ENCODE results near the gene RPS2.
A peak's percentile ranks its signal among the peaks of the same experiment; 100 is the strongest.

Gene RPS2

GRCh38 chr16:1998852-1999801, 34.5 kb upstream of the RPS2 start:
- H3K36me3 ChIP-seq (ENCODE audit: control insufficient read depth, insufficient read depth, low read length): peaks cover 54% of the 10 kb centered on the region
- no peaks in the 10 kb centered on the region for H3K9me3 ChIP-seq (ENCODE audit: control insufficient read depth, low read length)
- no peaks in the 10 kb centered on the region for H3K27me3 ChIP-seq (replicated peaks; ENCODE audit: control insufficient read depth, insufficient read depth, low read length, poor library complexity, severe bottlenecking)
- DNase-seq: no peak
- H3K4me1 ChIP-seq (ENCODE audit: control insufficient read depth, insufficient read depth, low read length, poor library complexity, severe bottlenecking): peaks cover 3% of the 10 kb centered on the region
- no peak overlapping the region for H3K4me3 ChIP-seq (ENCODE audit: insufficient read depth, low read depth, low read length, poor library complexity, severe bottlenecking)
- H3K27ac ChIP-seq (ENCODE audit: insufficient read depth, low read length, poor library complexity, severe bottlenecking): no peak overlapping the region

GRCh38 chr16:1998360-1998835, 33.8 kb upstream of the RPS2 start:
- no peaks in the 10 kb centered on the region for H3K27me3 ChIP-seq (replicated peaks; ENCODE audit: control insufficient read depth, insufficient read depth, low read length, poor library complexity, severe bottlenecking)
- no peaks in the 10 kb centered on the region for H3K4me1 ChIP-seq (ENCODE audit: control insufficient read depth, insufficient read depth, low read length, poor library complexity, severe bottlenecking)
- DNase-seq: no peak
- H3K27ac ChIP-seq (ENCODE audit: insufficient read depth, low read length, poor library complexity, severe bottlenecking): no peak overlapping the region
- no peak overlapping the region for H3K4me3 ChIP-seq (ENCODE audit: insufficient read depth, low read depth, low read length, poor library complexity, severe bottlenecking)
- no peaks in the 10 kb centered on the region for H3K9me3 ChIP-seq (ENCODE audit: control insufficient read depth, low read length)
- H3K36me3 ChIP-seq (ENCODE audit: control insufficient read depth, insufficient read depth, low read length): peaks cover 54% of the 10 kb centered on the region

DNA sequence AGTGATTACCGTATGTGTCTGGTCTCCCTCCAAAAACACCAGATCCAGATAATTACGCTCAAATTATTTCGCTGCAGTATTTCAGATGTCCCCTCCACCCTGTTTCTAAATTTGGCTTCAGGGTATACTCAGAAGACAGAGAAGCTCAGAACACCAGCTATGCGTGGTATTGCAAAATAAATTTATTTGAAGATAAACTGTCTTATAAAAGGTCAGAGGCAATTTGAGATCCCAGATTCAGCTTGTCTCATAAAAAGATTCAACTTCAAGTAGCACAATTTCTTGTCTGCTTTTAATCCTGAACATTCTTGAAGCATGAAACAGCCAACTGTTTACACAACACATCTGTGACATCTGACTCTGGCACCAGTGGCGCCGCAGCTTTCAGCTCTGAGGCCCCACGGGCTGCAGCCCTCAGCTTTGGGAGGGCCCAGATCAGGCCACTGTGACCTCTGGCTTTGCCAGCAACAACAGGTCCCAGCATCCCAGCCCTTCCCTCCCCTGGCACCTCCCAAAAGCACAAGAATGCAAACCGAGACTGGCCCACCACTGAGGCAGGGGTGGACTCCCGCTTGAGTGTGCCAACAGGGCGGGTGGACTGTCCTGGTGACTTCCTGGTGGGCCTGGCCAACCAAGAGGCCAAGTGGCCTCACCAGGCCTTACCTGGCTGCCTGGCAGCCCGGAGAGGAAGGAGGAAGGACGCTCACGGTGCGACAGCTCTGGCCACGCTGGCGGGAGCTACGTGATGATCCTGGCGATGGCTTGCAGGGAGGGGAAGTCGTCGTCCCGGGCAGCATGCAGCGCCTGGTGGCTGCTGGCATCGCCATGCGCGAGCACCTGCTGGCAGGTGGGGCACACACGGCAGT, 33.1 kb upstream of the RPS2 start:
- H3K4me3 ChIP-seq (ENCODE audit: insufficient read depth, low read depth, low read length, poor library complexity, severe bottlenecking): no peak overlapping the region
- no peaks in the 10 kb centered on the region for H3K4me1 ChIP-seq (ENCODE audit: control insufficient read depth, insufficient read depth, low read length, poor library complexity, severe bottlenecking)
- no peaks in the 10 kb centered on the region for H3K27me3 ChIP-seq (replicated peaks; ENCODE audit: control insufficient read depth, insufficient read depth, low read length, poor library complexity, severe bottlenecking)
- no peak overlapping the region for H3K27ac ChIP-seq (ENCODE audit: insufficient read depth, low read length, poor library complexity, severe bottlenecking)
- no peak for DNase-seq
- H3K36me3 ChIP-seq (ENCODE audit: control insufficient read depth, insufficient read depth, low read length): peaks cover 51% of the 10 kb centered on the region
- no peaks in the 10 kb centered on the region for H3K9me3 ChIP-seq (ENCODE audit: control insufficient read depth, low read length)

DNA sequence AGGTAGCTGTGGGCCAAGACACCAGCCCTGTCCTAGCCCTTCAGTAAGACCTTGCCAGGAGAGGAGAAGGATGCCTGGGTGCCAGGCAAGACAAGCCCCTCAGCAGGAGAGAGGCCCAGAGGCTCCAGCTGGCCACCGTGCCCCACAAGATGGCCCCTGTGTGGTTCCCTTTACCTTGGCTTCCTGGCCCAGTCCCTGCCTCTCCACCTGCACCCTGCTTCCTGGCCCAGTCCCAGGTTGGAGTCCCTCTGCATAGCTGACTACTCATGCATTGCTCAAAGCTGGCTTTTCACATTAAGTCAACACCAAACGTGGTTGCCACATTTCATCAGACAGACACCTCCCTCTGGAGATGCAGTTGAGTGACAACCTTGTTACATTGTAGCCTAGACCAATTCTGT, 29.1 kb upstream of the RPS2 start:
- peaks cover 21% of the 10 kb centered on the region for H3K4me1 ChIP-seq (ENCODE audit: control insufficient read depth, insufficient read depth, low read length, poor library complexity, severe bottlenecking)
- H3K9me3 ChIP-seq (ENCODE audit: control insufficient read depth, low read length): no peaks in the 10 kb centered on the region
- H3K27ac ChIP-seq (ENCODE audit: insufficient read depth, low read length, poor library complexity, severe bottlenecking): no peak overlapping the region
- H3K4me3 ChIP-seq (ENCODE audit: insufficient read depth, low read depth, low read length, poor library complexity, severe bottlenecking): no peak overlapping the region
- H3K36me3 ChIP-seq (ENCODE audit: control insufficient read depth, insufficient read depth, low read length): peaks cover 13% of the 10 kb centered on the region
- peaks cover 16% of the 10 kb centered on the region for H3K27me3 ChIP-seq (replicated peaks; ENCODE audit: control insufficient read depth, insufficient read depth, low read length, poor library complexity, severe bottlenecking)
- DNase-seq: no peak

DNA sequence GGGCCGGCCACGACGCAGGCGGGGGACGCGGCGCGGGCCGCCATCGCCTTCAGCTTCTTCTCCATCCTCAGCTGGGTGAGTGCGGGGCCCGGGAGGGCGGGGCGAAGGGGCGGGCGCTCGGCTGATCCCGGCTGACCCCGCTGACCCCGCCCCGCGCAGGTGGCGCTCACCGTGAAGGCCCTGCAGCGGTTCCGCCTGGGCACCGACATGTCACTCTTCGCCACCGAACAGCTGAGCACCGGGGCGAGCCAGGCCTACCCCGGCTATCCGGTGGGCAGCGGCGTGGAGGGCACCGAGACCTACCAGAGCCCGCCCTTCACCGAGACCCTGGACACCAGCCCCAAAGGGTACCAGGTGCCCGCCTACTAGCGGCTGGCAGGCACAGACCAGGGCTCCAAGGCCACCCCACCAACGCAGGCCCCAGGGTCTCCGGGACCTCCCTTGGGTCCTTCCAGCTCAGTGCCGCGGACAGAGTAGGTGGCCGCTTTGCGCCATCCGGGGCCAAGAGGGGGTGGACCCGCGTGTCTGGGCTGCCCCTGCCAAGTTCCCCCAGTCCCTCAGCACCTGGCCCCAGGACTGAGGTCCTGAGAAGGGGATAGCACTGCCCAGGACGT, 28.2 kb upstream of the RPS2 start:
- no peak overlapping the region for H3K27ac ChIP-seq (ENCODE audit: insufficient read depth, low read length, poor library complexity, severe bottlenecking)
- H3K36me3 ChIP-seq (ENCODE audit: control insufficient read depth, insufficient read depth, low read length): peaks cover 5% of the 10 kb centered on the region
- no peak overlapping the region for H3K4me3 ChIP-seq (ENCODE audit: insufficient read depth, low read depth, low read length, poor library complexity, severe bottlenecking)
- H3K9me3 ChIP-seq (ENCODE audit: control insufficient read depth, low read length): no peaks in the 10 kb centered on the region
- H3K27me3 ChIP-seq (replicated peaks; ENCODE audit: control insufficient read depth, insufficient read depth, low read length, poor library complexity, severe bottlenecking): peaks cover 16% of the 10 kb centered on the region
- peaks cover 21% of the 10 kb centered on the region for H3K4me1 ChIP-seq (ENCODE audit: control insufficient read depth, insufficient read depth, low read length, poor library complexity, severe bottlenecking)
- peak in 1 of 3 donors; percentile 10 for DNase-seq

DNA sequence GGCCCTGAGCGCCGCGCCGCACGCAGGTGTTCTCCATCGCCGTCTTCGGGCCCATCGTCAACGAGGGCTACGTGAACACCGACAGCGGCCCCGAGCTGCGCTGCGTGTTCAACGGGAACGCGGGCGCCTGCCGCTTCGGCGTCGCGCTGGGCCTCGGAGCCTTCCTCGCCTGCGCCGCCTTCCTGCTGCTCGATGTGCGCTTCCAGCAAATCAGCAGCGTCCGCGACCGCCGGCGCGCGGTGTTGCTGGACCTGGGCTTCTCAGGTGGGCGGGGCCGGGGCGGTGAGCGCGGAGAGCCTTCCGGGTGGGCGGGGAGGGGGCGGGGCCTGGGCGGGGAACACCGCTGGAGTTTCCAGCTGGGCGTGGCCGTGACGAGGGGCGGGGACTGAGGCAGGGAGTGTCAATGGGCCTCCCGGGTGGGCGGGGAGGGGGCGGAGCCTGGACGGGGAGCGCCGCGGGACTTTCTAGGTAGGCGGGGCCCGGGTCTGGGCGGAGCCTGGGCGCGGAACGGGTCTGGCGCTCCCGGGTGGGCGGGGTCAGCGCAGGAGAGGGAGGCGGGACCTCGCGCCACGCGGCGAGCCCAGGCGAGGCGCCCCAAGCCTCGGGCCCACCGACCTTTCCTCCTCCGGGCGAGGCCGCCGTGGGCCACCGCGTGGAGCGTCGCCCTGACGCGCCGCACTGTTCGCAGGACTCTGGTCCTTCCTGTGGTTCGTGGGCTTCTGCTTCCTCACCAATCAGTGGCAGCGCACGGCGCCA, 27.5 kb upstream of the RPS2 start:
- Histone ChIP-seq H3K4me3 (ENCODE audit: insufficient read depth, low read depth, low read length, poor library complexity, severe bottlenecking) (peak overlapping the region; percentile 2), H3K27ac (ENCODE audit: insufficient read depth, low read length, poor library complexity, severe bottlenecking) (peak overlapping the region; percentile 60)

GRCh38 chr16:1991588-1991947, 26.9 kb upstream of the RPS2 start:
- peak overlapping the region; percentile 2 for H3K4me3 ChIP-seq (ENCODE audit: insufficient read depth, low read depth, low read length, poor library complexity, severe bottlenecking)
- H3K9me3 ChIP-seq (ENCODE audit: control insufficient read depth, low read length): no peaks in the 10 kb centered on the region
- H3K4me1 ChIP-seq (ENCODE audit: control insufficient read depth, insufficient read depth, low read length, poor library complexity, severe bottlenecking): peaks cover 21% of the 10 kb centered on the region
- peaks cover 16% of the 10 kb centered on the region for H3K27me3 ChIP-seq (replicated peaks; ENCODE audit: control insufficient read depth, insufficient read depth, low read length, poor library complexity, severe bottlenecking)
- DNase-seq: no peak
- peaks cover 4% of the 10 kb centered on the region for H3K36me3 ChIP-seq (ENCODE audit: control insufficient read depth, insufficient read depth, low read length)
- peak overlapping the region; percentile 60 for H3K27ac ChIP-seq (ENCODE audit: insufficient read depth, low read length, poor library complexity, severe bottlenecking)

More for the DNA sequence above, 27.5 kb upstream of the RPS2 start:
- peaks cover 16% of the 10 kb centered on the region for H3K27me3 ChIP-seq (replicated peaks; ENCODE audit: control insufficient read depth, insufficient read depth, low read length, poor library complexity, severe bottlenecking)
- peak; percentile 96 to 100 (median 99) for DNase-seq
- H3K4me1 ChIP-seq (ENCODE audit: control insufficient read depth, insufficient read depth, low read length, poor library complexity, severe bottlenecking): peaks cover 21% of the 10 kb centered on the region
- H3K36me3 ChIP-seq (ENCODE audit: control insufficient read depth, insufficient read depth, low read length): no peaks in the 10 kb centered on the region
- no peaks in the 10 kb centered on the region for H3K9me3 ChIP-seq (ENCODE audit: control insufficient read depth, low read length)

DNA sequence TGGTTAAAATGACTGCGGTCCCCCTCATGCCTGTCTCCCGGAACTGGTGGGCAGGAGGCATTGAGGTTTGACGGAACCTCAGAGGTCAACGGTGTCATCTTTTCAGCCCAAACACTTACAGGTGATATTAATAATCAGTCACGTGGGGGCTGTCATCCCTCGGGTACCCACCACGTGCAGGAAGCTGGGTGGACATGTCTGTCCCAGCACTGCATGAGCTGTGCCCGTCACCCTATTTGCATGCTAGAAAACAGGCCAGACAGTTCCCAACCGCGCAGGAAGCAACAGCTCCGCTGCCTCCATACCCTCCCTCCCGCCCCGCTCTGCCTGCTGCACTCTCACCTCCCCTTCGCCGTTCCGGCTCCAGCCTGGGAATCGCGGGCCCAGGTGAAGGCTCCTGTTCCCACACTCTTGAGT, 26.5 kb upstream of the RPS2 start:
- Histone ChIP-seq H3K27me3 (replicated peaks; ENCODE audit: control insufficient read depth, insufficient read depth, low read length, poor library complexity, severe bottlenecking) (peaks cover 16% of the 10 kb centered on the region), H3K27ac (ENCODE audit: insufficient read depth, low read length, poor library complexity, severe bottlenecking) (peak overlapping the region; percentile 60), H3K9me3 (ENCODE audit: control insufficient read depth, low read length) (no peaks in the 10 kb centered on the region), H3K4me3 (ENCODE audit: insufficient read depth, low read depth, low read length, poor library complexity, severe bottlenecking) (peak overlapping the region; percentile 43), H3K36me3 (ENCODE audit: control insufficient read depth, insufficient read depth, low read length) (peaks cover 8% of the 10 kb centered on the region), H3K4me1 (ENCODE audit: control insufficient read depth, insufficient read depth, low read length, poor library complexity, severe bottlenecking) (peaks cover 21% of the 10 kb centered on the region)
- DNase-seq: peak; percentile 50 to 56 (median 53)

All from effector memory CD4-positive, alpha-beta T cell (primary cell).